HepG2 (cell line): ENCODE measurements around the gene SRCAP. TPM values are rescaled to one million over a fixed set of nuclear protein-coding genes. Genes with fewer than 3 reads are reported as not detected.

Experiments
- CENPT ChIP-seq: sonication (generic); formaldehyde crosslinking; IDR thresholded peaks from 2 replicates; pipeline ENCODE4 v1.8.0; 2022; ENCODE audit warnings: low read depth, mild to moderate bottlenecking, moderate library complexity, missing genetic modification reagents
- NR2C2 ChIP-seq: sonication (generic); formaldehyde crosslinking; IDR thresholded peaks from 2 replicates; pipeline ENCODE4 v1.4.0; 2020; ENCODE audit warnings: missing genetic modification reagents, mild to moderate bottlenecking, moderate library complexity, borderline replicate concordance
- PRMT3 ChIP-seq: sonication (generic); formaldehyde crosslinking; IDR thresholded peaks from 2 replicates; pipeline ENCODE4 v1.8.1; 2022; ENCODE audit warnings: low read depth, mild to moderate bottlenecking, moderate library complexity, missing genetic modification reagents, borderline replicate concordance
- SETDB1 ChIP-seq: sonication (generic); formaldehyde crosslinking; IDR thresholded peaks from 2 replicates; pipeline ENCODE4 v1.5.1; 2020; ENCODE audit warnings: missing genetic modification reagents, mild to moderate bottlenecking, borderline replicate concordance
- SOX13 ChIP-seq, 3 experiments: fragments of 450-650 bp in 1 of 3; sonication (generic) in 1 of 3; formaldehyde crosslinking in 1 of 3; IDR thresholded peaks in 2 of 3; conservative IDR thresholded peaks in 1 of 3; 2 replicates each; pipeline versions ENCODE4 v1.5.0 to v1.6.1; 2016 to 2020; ENCODE audit warnings: antibody characterized with exemption in 1 of 3, mild to moderate bottlenecking in 1 of 3, missing compliant biosample characterization in 1 of 3, missing genetic modification reagents in 1 of 3, moderate library complexity in 1 of 3
- SRSF9 ChIP-seq: fragments of 200-400 bp; formaldehyde crosslinking; IDR thresholded peaks from 2 replicates; pipeline ENCODE4 v1.6.1; 2018; ENCODE audit warnings: borderline replicate concordance, mild to moderate bottlenecking, low read depth, low read length; ENCODE audit not compliant: insufficient read depth, poor library complexity, severe bottlenecking
- TOPORS ChIP-seq: sonication (generic); formaldehyde crosslinking; IDR thresholded peaks from 2 replicates; pipeline ENCODE4 v1.8.0; 2023; ENCODE audit warnings: mild to moderate bottlenecking, missing genetic modification reagents
- XRCC5 ChIP-seq: fragments of 200-400 bp; formaldehyde crosslinking; optimal IDR thresholded peaks from 2 replicates; pipeline ENCODE3; 2017; ENCODE audit warnings: mild to moderate bottlenecking, low read length
- ZNF382 ChIP-seq: sonication (generic); formaldehyde crosslinking; IDR thresholded peaks from 2 replicates; pipeline ENCODE4 v1.5.0; 2020; ENCODE audit warnings: missing genetic modification reagents, mild to moderate bottlenecking, borderline replicate concordance
- polyA plus RNA-seq, 8 experiments: library from polyadenylated mRNA; depleted of rRNA in 3 of 8; stranded (reverse) in 7 of 8; unstranded in 1 of 8; fragments of >200 nt; fragmentation: Illumina TruSeq in 4 of 8; extraction: Trizol in 4 of 8; gene quantifications; 2 replicates each; pipeline versions ENCODE4 v1.2.1 to v1.2.3, GENCODE V29; 2011 to 2016; ENCODE audit warnings: low read depth in 4 of 8, missing spikeins in 1 of 8, mixed read lengths in 1 of 8; ENCODE audit not compliant: insufficient read depth in 1 of 8
- total RNA-seq, 5 experiments: library from RNA; depleted of rRNA; stranded (reverse); fragments of >200 nt; fragmentation: Illumina TruSeq; extraction: Trizol; gene quantifications; 2 replicates each; pipeline ENCODE4 v1.2.3, GENCODE V29; 2016; ENCODE audit warnings: low read depth in 1 of 5
- TF ChIP-seq, protein P1 (sequence below): sonication (generic); formaldehyde crosslinking; IDR thresholded peaks from 2 replicates; pipeline ENCODE4 v1.9.0; 2021; ENCODE audit warnings: mild to moderate bottlenecking, missing genetic modification reagents
- TF ChIP-seq, protein P2 (sequence below): sonication (generic); formaldehyde crosslinking; IDR thresholded peaks from 2 replicates; pipeline ENCODE4 v1.5.1; 2020; ENCODE audit warnings: mild to moderate bottlenecking, missing genetic modification reagents
- TF ChIP-seq, protein P3 (sequence below): fragments of 450-650 bp; IDR thresholded peaks from 2 replicates; pipeline ENCODE4 v1.6.1; 2017; ENCODE audit warnings: mild to moderate bottlenecking
- TF ChIP-seq, protein P4 (sequence below): sonication (generic); formaldehyde crosslinking; IDR thresholded peaks from 2 replicates; pipeline ENCODE4 v1.5.0; 2020; ENCODE audit warnings: missing genetic modification reagents

SRCAP gene
- total and polyA plus RNA-seq, 2 of the 13 experiments (the other 11 are each of a cell fraction or from before 2014, with no cell fraction given) = 4.9 to 9.0 TPM

DNA sequence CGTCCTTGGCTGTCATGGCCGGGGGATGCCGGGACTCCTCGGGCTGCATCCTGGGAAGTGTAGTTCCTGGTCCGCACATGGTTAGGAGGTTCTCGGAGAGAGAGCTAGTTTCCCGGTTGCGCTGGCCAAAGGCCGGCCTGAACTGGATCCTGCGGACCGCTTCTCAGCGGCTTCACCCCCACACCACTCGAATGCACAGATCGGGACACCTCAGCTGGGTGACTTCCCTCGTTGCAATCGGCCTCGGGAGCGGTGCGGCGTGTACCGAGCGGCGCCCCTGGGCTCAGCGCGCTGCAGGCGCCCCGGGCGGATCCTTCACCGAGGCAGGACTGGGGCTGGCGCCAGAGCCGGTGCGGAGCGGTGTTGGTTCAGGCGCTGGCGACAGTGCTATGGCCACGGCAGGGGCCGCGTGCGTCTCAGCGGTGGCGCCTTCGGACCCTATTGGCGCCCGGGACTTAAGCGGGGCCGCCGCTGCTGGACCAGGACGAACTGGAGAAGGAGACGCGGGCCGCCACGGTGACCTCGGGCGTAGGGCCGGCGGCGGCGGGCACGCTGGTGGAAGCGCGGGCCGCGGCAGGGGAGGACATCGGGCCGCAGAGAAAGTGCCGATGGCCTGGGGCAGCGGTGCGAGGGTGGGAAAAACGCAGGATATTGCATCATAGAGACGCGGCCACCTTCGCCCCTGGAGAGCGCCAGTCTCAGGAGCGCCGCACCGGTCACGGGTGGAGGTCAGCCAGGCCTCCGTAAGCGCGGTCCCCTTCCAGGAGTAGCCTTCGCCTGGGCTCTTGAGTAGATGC, 76.6 kb downstream of the SRCAP start (continued):
- TF ChIP-seq, protein P1, sequence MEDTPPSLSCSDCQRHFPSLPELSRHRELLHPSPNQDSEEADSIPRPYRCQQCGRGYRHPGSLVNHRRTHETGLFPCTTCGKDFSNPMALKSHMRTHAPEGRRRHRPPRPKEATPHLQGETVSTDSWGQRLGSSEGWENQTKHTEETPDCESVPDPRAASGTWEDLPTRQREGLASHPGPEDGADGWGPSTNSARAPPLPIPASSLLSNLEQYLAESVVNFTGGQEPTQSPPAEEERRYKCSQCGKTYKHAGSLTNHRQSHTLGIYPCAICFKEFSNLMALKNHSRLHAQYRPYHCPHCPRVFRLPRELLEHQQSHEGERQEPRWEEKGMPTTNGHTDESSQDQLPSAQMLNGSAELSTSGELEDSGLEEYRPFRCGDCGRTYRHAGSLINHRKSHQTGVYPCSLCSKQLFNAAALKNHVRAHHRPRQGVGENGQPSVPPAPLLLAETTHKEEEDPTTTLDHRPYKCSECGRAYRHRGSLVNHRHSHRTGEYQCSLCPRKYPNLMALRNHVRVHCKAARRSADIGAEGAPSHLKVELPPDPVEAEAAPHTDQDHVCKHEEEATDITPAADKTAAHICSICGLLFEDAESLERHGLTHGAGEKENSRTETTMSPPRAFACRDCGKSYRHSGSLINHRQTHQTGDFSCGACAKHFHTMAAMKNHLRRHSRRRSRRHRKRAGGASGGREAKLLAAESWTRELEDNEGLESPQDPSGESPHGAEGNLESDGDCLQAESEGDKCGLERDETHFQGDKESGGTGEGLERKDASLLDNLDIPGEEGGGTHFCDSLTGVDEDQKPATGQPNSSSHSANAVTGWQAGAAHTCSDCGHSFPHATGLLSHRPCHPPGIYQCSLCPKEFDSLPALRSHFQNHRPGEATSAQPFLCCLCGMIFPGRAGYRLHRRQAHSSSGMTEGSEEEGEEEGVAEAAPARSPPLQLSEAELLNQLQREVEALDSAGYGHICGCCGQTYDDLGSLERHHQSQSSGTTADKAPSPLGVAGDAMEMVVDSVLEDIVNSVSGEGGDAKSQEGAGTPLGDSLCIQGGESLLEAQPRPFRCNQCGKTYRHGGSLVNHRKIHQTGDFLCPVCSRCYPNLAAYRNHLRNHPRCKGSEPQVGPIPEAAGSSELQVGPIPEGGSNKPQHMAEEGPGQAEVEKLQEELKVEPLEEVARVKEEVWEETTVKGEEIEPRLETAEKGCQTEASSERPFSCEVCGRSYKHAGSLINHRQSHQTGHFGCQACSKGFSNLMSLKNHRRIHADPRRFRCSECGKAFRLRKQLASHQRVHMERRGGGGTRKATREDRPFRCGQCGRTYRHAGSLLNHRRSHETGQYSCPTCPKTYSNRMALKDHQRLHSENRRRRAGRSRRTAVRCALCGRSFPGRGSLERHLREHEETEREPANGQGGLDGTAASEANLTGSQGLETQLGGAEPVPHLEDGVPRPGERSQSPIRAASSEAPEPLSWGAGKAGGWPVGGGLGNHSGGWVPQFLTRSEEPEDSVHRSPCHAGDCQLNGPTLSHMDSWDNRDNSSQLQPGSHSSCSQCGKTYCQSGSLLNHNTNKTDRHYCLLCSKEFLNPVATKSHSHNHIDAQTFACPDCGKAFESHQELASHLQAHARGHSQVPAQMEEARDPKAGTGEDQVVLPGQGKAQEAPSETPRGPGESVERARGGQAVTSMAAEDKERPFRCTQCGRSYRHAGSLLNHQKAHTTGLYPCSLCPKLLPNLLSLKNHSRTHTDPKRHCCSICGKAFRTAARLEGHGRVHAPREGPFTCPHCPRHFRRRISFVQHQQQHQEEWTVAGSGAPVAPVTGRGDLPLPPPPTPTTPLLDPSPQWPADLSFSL (CRISPR knock-in tag) = no peak
- TF ChIP-seq ZNF382 (CRISPR knock-in tag) (no peak), SRSF9 (no peak), CENPT (CRISPR knock-in tag) (no peak; the same call in none of the 2 replicates), TOPORS (CRISPR knock-in tag) (peak; percentile 97), NR2C2 (CRISPR knock-in tag) (peak; percentile 82), SOX13 (IDR thresholded peaks at IDR 0.05) (no peak), SOX13 (CRISPR knock-in tag; conservative IDR thresholded peaks at IDR 0.05 in 1 of 2, IDR thresholded peaks at IDR 0.05 in 1 of 2) (peak in 1 of 2 experiments; percentile 27; a peak in 1 of 4 replicates), XRCC5 (peak; percentile 23), SETDB1 (no peak), PRMT3 (CRISPR knock-in tag) (no peak; the same call in 1 of the 2 replicates)
- TF ChIP-seq, protein P2, sequence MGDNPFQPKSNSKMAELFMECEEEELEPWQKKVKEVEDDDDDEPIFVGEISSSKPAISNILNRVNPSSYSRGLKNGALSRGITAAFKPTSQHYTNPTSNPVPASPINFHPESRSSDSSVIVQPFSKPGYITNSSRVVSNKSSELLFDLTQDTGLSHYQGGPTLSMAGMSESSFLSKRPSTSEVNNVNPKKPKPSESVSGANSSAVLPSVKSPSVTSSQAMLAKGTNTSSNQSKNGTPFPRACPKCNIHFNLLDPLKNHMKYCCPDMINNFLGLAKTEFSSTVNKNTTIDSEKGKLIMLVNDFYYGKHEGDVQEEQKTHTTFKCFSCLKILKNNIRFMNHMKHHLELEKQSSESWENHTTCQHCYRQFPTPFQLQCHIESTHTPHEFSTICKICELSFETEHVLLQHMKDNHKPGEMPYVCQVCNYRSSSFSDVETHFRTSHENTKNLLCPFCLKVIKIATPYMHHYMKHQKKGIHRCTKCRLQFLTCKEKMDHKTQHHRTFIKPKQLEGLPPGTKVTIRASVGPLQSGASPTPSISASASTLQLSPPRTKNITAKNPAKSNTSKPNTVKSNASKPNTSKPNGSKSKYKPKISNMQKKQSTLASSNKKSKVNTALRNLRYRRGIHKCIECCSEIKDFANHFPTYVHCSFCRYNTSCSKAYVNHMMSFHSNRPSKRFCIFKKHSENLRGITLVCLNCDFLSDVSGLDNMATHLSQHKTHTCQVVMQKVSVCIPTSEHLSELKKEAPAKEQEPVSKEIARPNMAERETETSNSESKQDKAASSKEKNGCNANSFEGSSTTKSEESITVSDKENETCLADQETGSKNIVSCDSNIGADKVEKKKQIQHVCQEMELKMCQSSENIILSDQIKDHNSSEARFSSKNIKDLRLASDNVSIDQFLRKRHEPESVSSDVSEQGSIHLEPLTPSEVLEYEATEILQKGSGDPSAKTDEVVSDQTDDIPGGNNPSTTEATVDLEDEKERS (CRISPR knock-in tag) = no peak
- TF ChIP-seq, protein P3, sequence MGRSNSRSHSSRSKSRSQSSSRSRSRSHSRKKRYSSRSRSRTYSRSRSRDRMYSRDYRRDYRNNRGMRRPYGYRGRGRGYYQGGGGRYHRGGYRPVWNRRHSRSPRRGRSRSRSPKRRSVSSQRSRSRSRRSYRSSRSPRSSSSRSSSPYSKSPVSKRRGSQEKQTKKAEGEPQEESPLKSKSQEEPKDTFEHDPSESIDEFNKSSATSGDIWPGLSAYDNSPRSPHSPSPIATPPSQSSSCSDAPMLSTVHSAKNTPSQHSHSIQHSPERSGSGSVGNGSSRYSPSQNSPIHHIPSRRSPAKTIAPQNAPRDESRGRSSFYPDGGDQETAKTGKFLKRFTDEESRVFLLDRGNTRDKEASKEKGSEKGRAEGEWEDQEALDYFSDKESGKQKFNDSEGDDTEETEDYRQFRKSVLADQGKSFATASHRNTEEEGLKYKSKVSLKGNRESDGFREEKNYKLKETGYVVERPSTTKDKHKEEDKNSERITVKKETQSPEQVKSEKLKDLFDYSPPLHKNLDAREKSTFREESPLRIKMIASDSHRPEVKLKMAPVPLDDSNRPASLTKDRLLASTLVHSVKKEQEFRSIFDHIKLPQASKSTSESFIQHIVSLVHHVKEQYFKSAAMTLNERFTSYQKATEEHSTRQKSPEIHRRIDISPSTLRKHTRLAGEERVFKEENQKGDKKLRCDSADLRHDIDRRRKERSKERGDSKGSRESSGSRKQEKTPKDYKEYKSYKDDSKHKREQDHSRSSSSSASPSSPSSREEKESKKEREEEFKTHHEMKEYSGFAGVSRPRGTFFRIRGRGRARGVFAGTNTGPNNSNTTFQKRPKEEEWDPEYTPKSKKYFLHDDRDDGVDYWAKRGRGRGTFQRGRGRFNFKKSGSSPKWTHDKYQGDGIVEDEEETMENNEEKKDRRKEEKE = no peak
- TF ChIP-seq, protein P4, sequence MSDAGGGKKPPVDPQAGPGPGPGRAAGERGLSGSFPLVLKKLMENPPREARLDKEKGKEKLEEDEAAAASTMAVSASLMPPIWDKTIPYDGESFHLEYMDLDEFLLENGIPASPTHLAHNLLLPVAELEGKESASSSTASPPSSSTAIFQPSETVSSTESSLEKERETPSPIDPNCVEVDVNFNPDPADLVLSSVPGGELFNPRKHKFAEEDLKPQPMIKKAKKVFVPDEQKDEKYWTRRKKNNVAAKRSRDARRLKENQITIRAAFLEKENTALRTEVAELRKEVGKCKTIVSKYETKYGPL (CRISPR knock-in tag) = no peak; the same call in 1 of the 2 replicates
